SK-N-SH treated with all-trans-retinoic acid at 6 μM for 48 hours (cell line): ENCODE measurements around the gene DAD1.
A peak's percentile ranks its signal among the peaks of the same experiment; 100 is the strongest.

ENCODE experiments used
- ATAC-seq: fragments of 200-7000 bp; cut with Tn5 transposase; 3 replicates; pipeline ENCODE4 v1.9.1; 2020; ENCODE audit warnings: mild to moderate bottlenecking, moderate library complexity
- ARNTL ChIP-seq: fragments of 450-650 bp; formaldehyde crosslinking; IDR thresholded peaks from 2 replicates; pipeline ENCODE4 v1.5.0; 2020; ENCODE audit warnings: low read depth, mild to moderate bottlenecking, moderate library complexity, borderline replicate concordance
- BACH2 ChIP-seq: fragments of 250-450 bp; sonication (Bioruptor Pico); IDR thresholded peaks from 2 replicates; pipeline ENCODE4 v1.9.0; 2021; ENCODE audit warnings: mild to moderate bottlenecking, borderline replicate concordance
- CREB5 ChIP-seq: fragments of 250-450 bp; sonication (Bioruptor Pico); IDR thresholded peaks from 2 replicates; pipeline ENCODE4 v1.5.1; 2020; ENCODE audit warnings: low read depth, mild to moderate bottlenecking, moderate library complexity
- CSDC2 ChIP-seq: fragments of 250-450 bp; sonication (Bioruptor Pico); IDR thresholded peaks from 2 replicates; pipeline ENCODE4 v1.5.0; 2020; ENCODE audit warnings: mild to moderate bottlenecking, moderate library complexity
- CSRNP3 ChIP-seq: fragments of 250-450 bp; sonication (Bioruptor Pico); IDR thresholded peaks from 2 replicates; pipeline ENCODE4 v1.5.1; 2021; ENCODE audit warnings: mild to moderate bottlenecking, moderate library complexity
- ESRRG ChIP-seq: fragments of 250-450 bp; sonication (Bioruptor Pico); IDR thresholded peaks from 2 replicates; pipeline ENCODE4 v1.6.1; 2021; ENCODE audit warnings: mild to moderate bottlenecking
- GLIS3 ChIP-seq: fragments of 250-450 bp; sonication (Bioruptor Pico); IDR thresholded peaks from 2 replicates; pipeline ENCODE4 v1.5.0; 2020; ENCODE audit warnings: mild to moderate bottlenecking, moderate library complexity
- ISL1 ChIP-seq: fragments of 250-450 bp; sonication (Bioruptor Pico); IDR thresholded peaks from 2 replicates; pipeline ENCODE4 v2.1.2; 2022; ENCODE audit warnings: mild to moderate bottlenecking, moderate library complexity
- OSR1 ChIP-seq: fragments of 250-450 bp; sonication (Bioruptor Pico); IDR thresholded peaks from 2 replicates; pipeline ENCODE4 v1.8.0; 2022; ENCODE audit warnings: moderate library complexity, mild to moderate bottlenecking, inconsistent platforms
- PATZ1 ChIP-seq: fragments of 250-450 bp; sonication (Bioruptor Pico); IDR thresholded peaks from 2 replicates; pipeline ENCODE4 v1.8.0; 2020; ENCODE audit warnings: mild to moderate bottlenecking, moderate library complexity, borderline replicate concordance
- POU6F1 ChIP-seq: fragments of 250-450 bp; sonication (Bioruptor Pico); IDR thresholded peaks from 2 replicates; pipeline ENCODE4 v1.8.0; 2021; ENCODE audit warnings: low read depth, mild to moderate bottlenecking, moderate library complexity, borderline replicate concordance
- PPARA ChIP-seq: fragments of 250-450 bp; sonication (Bioruptor Pico); IDR thresholded peaks from 2 replicates; pipeline ENCODE4 v1.5.0; 2020; ENCODE audit warnings: mild to moderate bottlenecking, borderline replicate concordance
- RARB ChIP-seq: fragments of 250-450 bp; sonication (Bioruptor Pico); IDR thresholded peaks from 2 replicates; pipeline ENCODE4 v1.8.0; 2021; ENCODE audit warnings: mild to moderate bottlenecking, moderate library complexity
- SNAI2 ChIP-seq: fragments of 250-450 bp; sonication (Bioruptor Pico); IDR thresholded peaks from 2 replicates; pipeline ENCODE4 v1.5.0; 2020; ENCODE audit warnings: mild to moderate bottlenecking, moderate library complexity
- TCF4 ChIP-seq: fragments of 250-450 bp; sonication (Bioruptor Pico); IDR thresholded peaks from 2 replicates; pipeline ENCODE4 v1.8.0; 2021; ENCODE audit warnings: mild to moderate bottlenecking, moderate library complexity, borderline replicate concordance
- TOX ChIP-seq: fragments of 250-450 bp; sonication (Bioruptor Pico); IDR thresholded peaks from 2 replicates; pipeline ENCODE4 v1.8.0; 2021; ENCODE audit warnings: mild to moderate bottlenecking, moderate library complexity, borderline replicate concordance
- ZC3H10 ChIP-seq: fragments of 250-450 bp; sonication (Bioruptor Pico); IDR thresholded peaks from 2 replicates; pipeline ENCODE4 v1.5.1; 2021; ENCODE audit warnings: mild to moderate bottlenecking, moderate library complexity
- ZFP3 ChIP-seq: fragments of 250-450 bp; sonication (Bioruptor Pico); IDR thresholded peaks from 2 replicates; pipeline ENCODE4 v1.5.0; 2020; ENCODE audit warnings: mild to moderate bottlenecking, moderate library complexity
- ZFP30 ChIP-seq: fragments of 450-650 bp; formaldehyde crosslinking; IDR thresholded peaks from 2 replicates; pipeline ENCODE4 v1.5.0; 2022; ENCODE audit warnings: mild to moderate bottlenecking, moderate library complexity
- ZNF565 ChIP-seq: fragments of 450-650 bp; formaldehyde crosslinking; conservative IDR thresholded peaks from 2 replicates; pipeline ENCODE4 v1.5.0; 2020; ENCODE audit warnings: low read depth, mild to moderate bottlenecking, moderate library complexity
- ZNF70 ChIP-seq: fragments of 450-650 bp; formaldehyde crosslinking; IDR thresholded peaks from 2 replicates; pipeline ENCODE4 v1.5.0; 2020; ENCODE audit warnings: mild to moderate bottlenecking, moderate library complexity
- ZNF8 ChIP-seq: fragments of 450-650 bp; formaldehyde crosslinking; IDR thresholded peaks from 2 replicates; pipeline ENCODE4 v1.5.0; 2020; ENCODE audit warnings: mild to moderate bottlenecking, moderate library complexity

DAD1 gene

GRCh38 chr14:22538671-22539228 lies 50.3 kb downstream of the DAD1 start:
- no peak for TF ChIP-seq ZNF70 (CRISPR knock-in tag)
- no peak for TF ChIP-seq BACH2 (CRISPR knock-in tag)
- TF ChIP-seq CREB5 = no peak
- no peak for TF ChIP-seq ZC3H10 (CRISPR knock-in tag)
- TF ChIP-seq POU6F1 (CRISPR knock-in tag) = no peak
- TF ChIP-seq ISL1 (CRISPR knock-in tag) = no peak
- no peak for TF ChIP-seq PPARA (CRISPR knock-in tag)
- TF ChIP-seq RARB = no peak
- no peak for TF ChIP-seq SNAI2
- TF ChIP-seq ZFP3 = no peak
- no peak for TF ChIP-seq ESRRG (CRISPR knock-in tag)
- no peak for TF ChIP-seq CSDC2 (CRISPR knock-in tag)
- TF ChIP-seq TCF4 (CRISPR knock-in tag) = no peak
- TF ChIP-seq CSRNP3 (CRISPR knock-in tag) = no peak
- TF ChIP-seq GLIS3 = no peak
- no peak for TF ChIP-seq OSR1 (CRISPR knock-in tag)
- TF ChIP-seq ARNTL (CRISPR knock-in tag) = no peak
- no peak for TF ChIP-seq TOX (CRISPR knock-in tag)
- ATAC-seq = no peak

GRCh38 chr14:22537436-22538310 lies 51.4 kb downstream of the DAD1 start:
- ATAC-seq = no peak

GRCh38 chr14:22536853-22537338 lies 52.1 kb downstream of the DAD1 start:
- peak; percentile 98 for ATAC-seq
- TF ChIP-seq CSDC2 (CRISPR knock-in tag) = no peak
- no peak for TF ChIP-seq ZNF565 (CRISPR knock-in tag)
- TF ChIP-seq SNAI2 = no peak
- TF ChIP-seq ZFP30 (CRISPR knock-in tag) = no peak
- TF ChIP-seq PATZ1 (CRISPR knock-in tag) = no peak
- no peak for TF ChIP-seq ZNF70 (CRISPR knock-in tag)
- TF ChIP-seq, all 23 proteins: peak for 0

More at GRCh38 chr14:22537436-22538310, 51.4 kb downstream of the DAD1 start:
- TF ChIP-seq RARB (no peak), POU6F1 (CRISPR knock-in tag) (no peak), ISL1 (CRISPR knock-in tag) (no peak), ZNF8 (no peak), ZC3H10 (CRISPR knock-in tag) (no peak), ESRRG (CRISPR knock-in tag) (no peak)
